Transverse colon (tissue), 4 donors: ENCODE data around the gene PRKG1. TPM values are rescaled to one million over a fixed set of nuclear protein-coding genes. Genes with fewer than 3 reads are reported as not detected.

Experiments
- DNase-seq: peaks from one replicate; pipeline ENCODE4 v3.0.0-alpha.2; 2019
- H3K27ac ChIP-seq, 4 donors: fragments of 200-600 bp; sonication (generic); 2 replicates each; pipeline ENCODE4 v1.5.1; 2016 to 2018; ENCODE audit warnings: inconsistent platforms in 4 of 4
- H3K27me3 ChIP-seq: fragments of 200-600 bp; sonication (generic); 2 replicates; pipeline ENCODE4 v1.5.1; 2017; ENCODE audit warnings: inconsistent platforms
- H3K36me3 ChIP-seq, 4 donors: fragments of 200-600 bp; sonication (generic); 2 replicates each; pipeline ENCODE4 v1.5.1; 2017 to 2019; ENCODE audit warnings: inconsistent platforms in 4 of 4
- H3K4me1 ChIP-seq, 4 donors: fragments of 200-600 bp; sonication (generic); 2 replicates each; pipeline ENCODE4 v1.5.1; 2017 to 2020; ENCODE audit warnings: inconsistent platforms in 4 of 4
- H3K4me3 ChIP-seq, 4 donors: fragments of 200-600 bp; sonication (generic); 1 replicate in 1 of 4; 2 replicates in 3 of 4; pipeline versions ENCODE4 v1.5.1 to v1.6.1; 2017 to 2019; ENCODE audit warnings: inconsistent platforms in 4 of 4
- H3K9me3 ChIP-seq, 2 donors: fragments of 200-600 bp; sonication (generic); 2 replicates each; pipeline ENCODE4 v1.5.1; 2017 to 2019; ENCODE audit warnings: inconsistent platforms in 2 of 2
- EP300 ChIP-seq: sonication (generic); formaldehyde crosslinking; IDR thresholded peaks from one replicate; pipeline ENCODE4 v1.6.1; 2017; ENCODE audit warnings: antibody characterized with exemption, low read depth
- POLR2A ChIP-seq: fragments of 450-650 bp; IDR thresholded peaks from one replicate; pipeline ENCODE4 v1.6.1; 2016; ENCODE audit warnings: antibody characterized with exemption, mild to moderate bottlenecking, moderate library complexity
- POLR2AphosphoS5 ChIP-seq, 3 donors: sonication (generic); formaldehyde crosslinking; IDR thresholded peaks; one replicate each; pipeline ENCODE4 v1.6.1; 2016; ENCODE audit warnings: antibody characterized with exemption in 3 of 3
- WGBS, 2 donors: methylation state at CpG; one replicate each; pipeline ENCODE4 v1.1.5; 2018; ENCODE audit warnings: low coverage in 1 of 2; 5-methylcytosine and 5-hydroxymethylcytosine counted together
- in situ Hi-C, 4 donors: fragments of 200-750 bp; cut with MboI; loops; one replicate each; pipeline versions ENCODE4 v1.15.0 to v1.15.1; 2017; ENCODE audit warnings: low sequenced_read_pairs in 3 of 4, low pct_ligation_motif_present in 1 of 4, low pct_unique_long_range_greater_than_20kb in 1 of 4
- intact Hi-C: fragments of 100-400 bp; cut with DNase I; formaldehyde crosslinking; loops from one replicate; pipeline ENCODE4 v1.15.1; 2023; ENCODE audit warnings: low total_unique reads
- total RNA-seq, 4 donors: library from RNA; depleted of rRNA; stranded (reverse); fragments of >200 nt; gene quantifications; one replicate each; pipeline ENCODE4 v1.1.0, GENCODE V29; 2016
- TF ChIP-seq, protein P1 (sequence below), 5 experiments: fragments of 200-600 bp in 3 of 5; fragments of 450-650 bp in 2 of 5; sonication (generic) in 3 of 5; IDR thresholded peaks; 1 replicate in 2 of 5; 2 replicates in 3 of 5; pipeline ENCODE4 v1.5.1; 2016 to 2017; ENCODE audit warnings: antibody characterized with exemption in 5 of 5, inconsistent platforms in 3 of 5, mild to moderate bottlenecking in 2 of 5, moderate library complexity in 1 of 5

PRKG1 gene
- total RNA-seq, 4 donors from 2014 or later = 17.6 to 30.6 (median 26.9) TPM

DNA sequence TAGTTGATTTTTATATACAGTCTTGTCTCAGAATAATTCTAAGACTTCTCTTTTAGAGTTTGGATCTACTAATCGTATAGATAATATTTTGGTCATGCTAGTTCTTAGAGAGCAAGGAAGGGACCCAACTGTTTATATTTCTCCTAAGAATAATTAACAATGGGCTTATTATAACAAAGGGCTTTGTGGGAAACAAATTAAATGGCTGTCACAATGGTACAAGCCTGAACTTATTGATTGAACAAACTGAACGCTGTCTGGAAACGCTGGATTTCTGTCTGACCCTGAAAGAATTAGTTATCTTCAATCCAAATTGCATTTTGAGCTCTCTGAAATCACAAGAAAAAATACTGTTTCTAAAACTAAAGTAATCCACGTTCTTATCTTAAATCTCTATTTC is 568.3 kb downstream of the PRKG1 start:
- no peaks in the 10 kb centered on the region for H3K27me3 ChIP-seq

DNA sequence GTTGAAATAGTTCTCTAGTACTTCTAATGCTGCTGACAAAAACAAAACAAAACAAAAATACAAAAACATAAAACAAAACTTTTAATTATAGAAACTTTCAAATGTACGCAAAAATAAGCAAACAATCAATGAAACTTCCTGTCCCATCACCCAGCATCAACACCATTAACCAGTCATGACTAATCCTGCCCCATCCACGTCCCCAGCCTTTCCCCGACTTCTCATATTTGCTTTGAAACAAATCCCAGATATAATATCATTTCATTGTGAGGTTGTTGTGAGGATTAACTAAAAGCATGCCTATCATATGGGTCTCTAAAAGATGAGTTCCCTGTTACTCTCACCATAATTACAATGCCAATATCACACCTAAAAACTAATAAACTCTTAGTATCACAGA is 569.4 kb downstream of the PRKG1 start:
- no peak overlapping the region for H3K27ac ChIP-seq
- DNase-seq = no peak
- no peaks in the 10 kb centered on the region for H3K36me3 ChIP-seq
- no peaks in the 10 kb centered on the region for H3K4me1 ChIP-seq
- TF ChIP-seq POLR2AphosphoS5 (IDR thresholded peaks at IDR 0.05) (no peak), EP300 (no peak), POLR2A (no peak)
- TF ChIP-seq, protein P1, sequence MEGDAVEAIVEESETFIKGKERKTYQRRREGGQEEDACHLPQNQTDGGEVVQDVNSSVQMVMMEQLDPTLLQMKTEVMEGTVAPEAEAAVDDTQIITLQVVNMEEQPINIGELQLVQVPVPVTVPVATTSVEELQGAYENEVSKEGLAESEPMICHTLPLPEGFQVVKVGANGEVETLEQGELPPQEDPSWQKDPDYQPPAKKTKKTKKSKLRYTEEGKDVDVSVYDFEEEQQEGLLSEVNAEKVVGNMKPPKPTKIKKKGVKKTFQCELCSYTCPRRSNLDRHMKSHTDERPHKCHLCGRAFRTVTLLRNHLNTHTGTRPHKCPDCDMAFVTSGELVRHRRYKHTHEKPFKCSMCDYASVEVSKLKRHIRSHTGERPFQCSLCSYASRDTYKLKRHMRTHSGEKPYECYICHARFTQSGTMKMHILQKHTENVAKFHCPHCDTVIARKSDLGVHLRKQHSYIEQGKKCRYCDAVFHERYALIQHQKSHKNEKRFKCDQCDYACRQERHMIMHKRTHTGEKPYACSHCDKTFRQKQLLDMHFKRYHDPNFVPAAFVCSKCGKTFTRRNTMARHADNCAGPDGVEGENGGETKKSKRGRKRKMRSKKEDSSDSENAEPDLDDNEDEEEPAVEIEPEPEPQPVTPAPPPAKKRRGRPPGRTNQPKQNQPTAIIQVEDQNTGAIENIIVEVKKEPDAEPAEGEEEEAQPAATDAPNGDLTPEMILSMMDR (IDR thresholded peaks at IDR 0.05) = no peak
- in situ Hi-C loops = no loop called here
- H3K4me3 ChIP-seq = no peak overlapping the region
- intact Hi-C loops = no loop called here
- H3K27me3 ChIP-seq = no peaks in the 10 kb centered on the region
- WGBS, 2 donors = 67 to 75% methylated on average over 3 of the region's 3 CpGs
- H3K9me3 ChIP-seq = no peaks in the 10 kb centered on the region

More for the DNA sequence above, 568.3 kb downstream of the PRKG1 start:
- intact Hi-C loops (no loop called here), in situ Hi-C loops (no loop called here)
- H3K27ac ChIP-seq = no peak overlapping the region
- DNase-seq = no peak
- no peaks in the 10 kb centered on the region for H3K4me1 ChIP-seq
- no peaks in the 10 kb centered on the region for H3K9me3 ChIP-seq
- no peak for TF ChIP-seq EP300
- TF ChIP-seq, protein P1 (IDR thresholded peaks at IDR 0.05) = no peak
- no peak for TF ChIP-seq POLR2AphosphoS5 (IDR thresholded peaks at IDR 0.05)
- no peak for TF ChIP-seq POLR2A
- H3K4me3 ChIP-seq = no peak overlapping the region
- WGBS, 2 donors = 71 to 75% methylated on average over 2 to 4 of the region's 4 CpGs
- no peaks in the 10 kb centered on the region for H3K36me3 ChIP-seq

DNA sequence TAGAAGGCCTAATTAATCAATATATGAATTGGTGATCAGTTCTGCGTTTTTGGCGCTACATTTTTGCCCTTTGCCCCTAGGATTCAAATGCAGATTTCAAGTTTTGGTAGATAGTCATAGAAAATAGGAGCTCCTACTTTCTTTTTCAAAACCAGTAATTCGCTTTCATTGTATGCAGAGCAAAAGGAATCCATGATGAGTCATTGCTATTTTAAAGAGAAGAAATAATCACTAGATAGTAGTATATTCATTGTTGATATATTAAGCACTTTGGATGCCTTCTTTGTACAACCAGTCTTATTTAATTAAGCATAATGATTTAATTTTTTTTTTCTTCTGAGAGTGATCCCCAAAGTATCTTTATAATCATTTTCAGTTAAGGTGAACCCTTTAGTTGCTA is 574.8 kb downstream of the PRKG1 start:
- 78 to 84% methylated on average over 3 of the region's 3 CpGs for WGBS, 2 donors
- in situ Hi-C loops (no loop called here), intact Hi-C loops (no loop called here)

DNA sequence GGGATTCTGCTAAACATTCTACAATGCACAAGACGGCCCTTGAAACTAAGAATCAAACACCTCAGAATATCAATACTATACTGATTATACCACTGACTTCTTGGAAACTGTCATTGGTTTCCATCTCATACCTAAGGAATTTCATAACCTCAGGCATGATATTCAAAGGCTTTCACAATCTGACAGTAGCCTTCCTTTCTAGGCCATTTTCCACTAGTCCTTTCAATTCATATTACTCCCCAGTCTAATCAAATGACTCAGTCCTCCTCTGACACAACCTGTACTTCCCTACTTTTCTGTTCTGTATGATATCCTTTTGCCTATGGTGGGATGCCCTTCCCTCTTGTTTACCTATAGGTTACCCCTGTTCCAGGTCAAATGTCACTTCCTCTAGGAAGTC is 576.8 kb downstream of the PRKG1 start:
- Histone ChIP-seq H3K4me1 (no peaks in the 10 kb centered on the region), H3K9me3 (no peaks in the 10 kb centered on the region), H3K4me3 (no peak overlapping the region), H3K27me3 (no peaks in the 10 kb centered on the region), H3K27ac (no peak overlapping the region), H3K36me3 (no peaks in the 10 kb centered on the region)
- 95% methylated on average over 1 of the region's 1 CpG; no CpG with 5 or more reads in 1 of the 2 donors for WGBS, 2 donors
- in situ Hi-C loops (no loop called here), intact Hi-C loops (no loop called here)
- TF ChIP-seq EP300 = no peak
- TF ChIP-seq POLR2A = no peak
- no peak for TF ChIP-seq POLR2AphosphoS5 (IDR thresholded peaks at IDR 0.05)
- TF ChIP-seq, protein P1 (IDR thresholded peaks at IDR 0.05) = no peak
- no peak for DNase-seq

More for the DNA sequence above, 574.8 kb downstream of the PRKG1 start:
- Histone ChIP-seq H3K27ac (no peak overlapping the region), H3K9me3 (no peaks in the 10 kb centered on the region), H3K4me1 (no peaks in the 10 kb centered on the region), H3K4me3 (no peak overlapping the region), H3K27me3 (no peaks in the 10 kb centered on the region), H3K36me3 (no peaks in the 10 kb centered on the region)
- TF ChIP-seq, protein P1 (IDR thresholded peaks at IDR 0.05) = no peak
- DNase-seq = no peak
